ENCODE results near the gene ADPRS.

Gene ADPRS

DNA sequence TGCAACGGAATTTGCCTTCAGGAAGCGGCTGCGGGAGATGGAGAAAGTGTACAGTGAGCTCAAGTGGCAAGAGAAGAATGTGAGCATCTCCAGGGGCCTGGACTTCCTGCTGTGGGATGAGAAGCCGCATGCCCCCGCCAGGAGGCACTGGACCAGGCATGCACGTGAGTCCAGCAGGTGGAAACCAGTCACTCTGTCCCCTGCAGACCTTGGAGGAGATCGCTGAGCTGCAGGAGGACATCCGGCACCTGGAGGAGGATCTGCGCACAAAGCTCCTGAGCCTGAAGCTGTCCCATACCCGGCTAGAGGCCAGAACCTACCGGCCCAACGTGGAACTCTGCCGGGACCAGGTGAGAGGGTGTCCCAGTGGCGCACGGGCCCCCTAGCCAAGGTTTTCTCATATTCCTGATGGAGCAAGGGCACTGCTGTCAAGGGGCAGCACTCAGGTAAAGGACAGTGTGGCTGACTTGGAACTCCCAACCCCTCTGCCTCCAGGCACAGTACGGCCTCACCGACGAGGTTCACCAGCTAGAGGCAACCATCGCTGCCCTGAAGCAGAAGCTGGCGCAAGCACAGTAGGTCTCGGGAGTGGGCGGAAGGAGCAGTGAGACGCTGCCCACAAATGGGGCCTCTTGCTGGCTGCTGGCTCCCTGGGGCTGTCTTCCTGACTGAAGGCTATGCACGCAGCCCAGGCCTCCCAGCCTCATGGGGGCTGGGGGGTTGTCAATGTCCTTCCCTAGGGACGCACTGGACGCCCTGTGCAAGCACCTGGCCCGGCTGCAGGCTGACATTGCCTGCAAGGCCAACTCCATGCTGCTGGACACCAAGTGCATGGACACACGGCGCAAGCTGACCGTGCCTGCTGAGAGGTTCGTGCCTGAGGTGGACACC, 1.2 kb upstream of the ADPRS start:
- peaks cover 37% of the 10 kb centered on the region for H3K4me1 ChIP-seq (ENCODE audit: control insufficient read depth, insufficient read depth, low read length)
- no peak overlapping the region for H3K4me3 ChIP-seq (ENCODE audit: low read length in 2 of 2)
- peaks cover 10 to 13% of the 10 kb centered on the region in 2 donors for H3K36me3 ChIP-seq (ENCODE audit: control insufficient read depth in 2 of 2, insufficient read depth in 2 of 2, low read length in 2 of 2)
- H3K9ac ChIP-seq (ENCODE audit: low read length in 2 of 2), result no peak overlapping the region
- no peak overlapping the region for H3K27ac ChIP-seq (ENCODE audit: low read length)
- H3K9me3 ChIP-seq (ENCODE audit: control insufficient read depth in 2 of 2, low read length in 2 of 2), result no peaks in the 10 kb centered on the region
- peaks cover 11 to 17% of the 10 kb centered on the region in 2 donors for H3K27me3 ChIP-seq (ENCODE audit: control insufficient read depth in 1 of 2, insufficient read depth in 2 of 2, low read length in 2 of 2)

DNA sequence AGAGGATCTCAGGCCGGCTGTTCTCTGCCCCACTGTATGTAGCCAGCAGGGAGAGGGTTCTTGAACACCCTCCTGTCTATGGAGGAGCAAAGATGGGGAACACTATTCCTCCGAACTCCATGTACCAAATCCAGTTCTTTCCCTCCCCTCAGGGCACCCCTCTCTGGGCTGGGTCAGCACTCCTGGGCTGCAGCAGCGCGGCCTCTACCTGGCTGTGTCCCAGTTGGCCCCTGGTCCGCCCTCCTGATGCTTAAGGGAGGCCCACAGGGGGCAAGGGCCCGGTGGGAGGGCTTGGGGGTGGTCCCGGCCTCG, 471 bp upstream of the ADPRS start:
- Histone ChIP-seq H3K27me3 (ENCODE audit: control insufficient read depth in 1 of 2, insufficient read depth in 2 of 2, low read length in 2 of 2) (peaks cover 11 to 16% of the 10 kb centered on the region in 2 donors), H3K4me1 (ENCODE audit: control insufficient read depth, insufficient read depth, low read length) (peaks cover 39% of the 10 kb centered on the region), H3K9ac (ENCODE audit: low read length in 2 of 2) (peak overlapping the region; percentile 63 to 69), H3K4me3 (ENCODE audit: low read length in 2 of 2) (peak overlapping the region; percentile 86 to 90), H3K27ac (ENCODE audit: low read length) (peak overlapping the region; percentile 74), H3K9me3 (ENCODE audit: control insufficient read depth in 2 of 2, low read length in 2 of 2) (no peaks in the 10 kb centered on the region), H3K36me3 (ENCODE audit: control insufficient read depth in 2 of 2, insufficient read depth in 2 of 2, low read length in 2 of 2) (peaks cover 17 to 21% of the 10 kb centered on the region in 2 donors)

DNA sequence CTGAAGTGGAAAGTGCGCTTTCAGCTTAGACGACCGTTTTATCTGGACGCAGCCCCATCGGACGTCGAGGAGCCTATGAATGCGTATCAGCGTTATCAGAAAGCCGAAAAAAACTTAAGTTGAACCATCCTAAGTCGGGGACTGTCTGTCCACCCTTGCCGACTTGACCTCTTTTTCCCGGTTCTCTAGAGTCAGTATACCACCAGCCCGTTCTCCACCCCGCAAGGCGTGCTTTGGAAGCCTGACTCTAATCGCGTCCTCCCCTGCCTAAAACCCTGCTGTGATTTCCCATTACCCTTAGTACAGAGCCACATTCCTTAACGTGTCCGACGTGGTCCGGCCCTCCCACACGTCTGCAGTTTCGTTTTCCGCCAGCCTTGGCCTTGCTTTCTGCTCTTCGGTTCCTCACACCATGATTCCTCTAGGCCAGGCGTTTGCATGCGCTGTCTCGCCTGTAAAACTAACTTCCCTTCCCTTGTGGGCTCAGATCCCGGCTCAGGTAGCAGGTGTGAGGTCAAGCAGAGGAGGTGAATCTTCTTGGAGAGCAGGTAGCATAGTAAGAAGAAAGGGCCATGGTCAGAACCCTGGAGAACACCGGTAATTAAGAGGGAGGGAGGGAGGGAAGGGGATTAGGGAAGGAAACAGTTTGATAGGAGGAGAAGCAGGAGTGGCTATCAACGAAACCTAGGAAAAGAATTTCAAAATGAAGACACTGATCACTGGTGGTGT, 865 bp downstream of the ADPRS start:
- Histone ChIP-seq H3K4me1 (ENCODE audit: control insufficient read depth, insufficient read depth, low read length) (peaks cover 41% of the 10 kb centered on the region), H3K9ac (ENCODE audit: low read length in 2 of 2) (peak overlapping the region; percentile 63 to 78), H3K9me3 (ENCODE audit: control insufficient read depth in 2 of 2, low read length in 2 of 2) (no peaks in the 10 kb centered on the region), H3K27ac (ENCODE audit: low read length) (peak overlapping the region; percentile 74), H3K27me3 (ENCODE audit: control insufficient read depth in 1 of 2, insufficient read depth in 2 of 2, low read length in 2 of 2) (peaks cover 8 to 9% of the 10 kb centered on the region in 2 donors), H3K36me3 (ENCODE audit: control insufficient read depth in 2 of 2, insufficient read depth in 2 of 2, low read length in 2 of 2) (peaks cover 29 to 33% of the 10 kb centered on the region in 2 donors), H3K4me3 (ENCODE audit: low read length in 2 of 2) (peak overlapping the region; percentile 86 to 90)

DNA sequence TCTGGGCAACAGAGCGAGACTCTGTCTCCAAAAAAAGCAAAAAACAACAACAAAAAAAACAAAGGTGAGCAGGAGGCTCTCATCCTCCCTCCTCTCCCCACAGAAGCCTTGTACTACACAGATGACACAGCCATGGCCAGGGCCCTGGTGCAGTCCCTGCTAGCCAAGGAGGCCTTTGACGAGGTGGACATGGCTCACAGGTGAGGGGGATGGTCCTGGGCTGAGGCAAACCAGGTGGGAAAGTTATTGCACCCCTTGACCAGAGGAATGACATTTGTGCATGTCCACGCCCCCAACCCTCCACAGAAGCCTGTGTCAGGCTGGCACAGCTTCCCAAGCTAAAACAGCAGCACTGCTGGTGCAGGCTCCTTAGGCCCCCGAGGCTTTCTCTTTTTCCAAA, 2.4 kb downstream of the ADPRS start:
- no peak overlapping the region for H3K9ac ChIP-seq (ENCODE audit: low read length in 2 of 2)
- peaks cover under 1 to 2% of the 10 kb centered on the region in 2 donors for H3K27me3 ChIP-seq (ENCODE audit: control insufficient read depth in 1 of 2, insufficient read depth in 2 of 2, low read length in 2 of 2)
- H3K4me3 ChIP-seq (ENCODE audit: low read length in 2 of 2), result no peak overlapping the region
- peaks cover 36% of the 10 kb centered on the region for H3K4me1 ChIP-seq (ENCODE audit: control insufficient read depth, insufficient read depth, low read length)
- no peak overlapping the region for H3K27ac ChIP-seq (ENCODE audit: low read length)
- no peaks in the 10 kb centered on the region for H3K9me3 ChIP-seq (ENCODE audit: control insufficient read depth in 2 of 2, low read length in 2 of 2)
- H3K36me3 ChIP-seq (ENCODE audit: control insufficient read depth in 2 of 2, insufficient read depth in 2 of 2, low read length in 2 of 2), result peaks cover 34 to 41% of the 10 kb centered on the region in 2 donors

DNA sequence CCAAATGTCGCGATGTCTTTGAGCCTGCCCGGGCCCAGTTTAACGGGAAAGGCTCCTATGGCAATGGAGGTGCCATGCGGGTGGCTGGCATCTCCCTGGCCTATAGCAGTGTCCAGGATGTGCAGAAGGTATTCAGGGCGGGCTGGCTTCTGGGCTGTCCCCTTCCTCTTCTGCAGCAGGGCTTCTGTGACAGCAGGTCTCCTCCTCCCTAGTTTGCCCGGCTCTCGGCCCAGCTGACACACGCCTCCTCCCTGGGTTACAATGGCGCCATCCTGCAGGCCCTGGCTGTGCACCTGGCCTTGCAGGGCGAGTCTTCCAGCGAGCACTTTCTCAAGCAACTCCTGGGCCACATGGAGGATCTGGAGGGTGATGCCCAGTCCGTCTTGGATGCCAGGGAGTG, 3.0 kb downstream of the ADPRS start:
- no peaks in the 10 kb centered on the region for H3K27me3 ChIP-seq (ENCODE audit: control insufficient read depth in 1 of 2, insufficient read depth in 2 of 2, low read length in 2 of 2)
- peaks cover 36% of the 10 kb centered on the region for H3K4me1 ChIP-seq (ENCODE audit: control insufficient read depth, insufficient read depth, low read length)
- H3K27ac ChIP-seq (ENCODE audit: low read length), result no peak overlapping the region
- H3K9me3 ChIP-seq (ENCODE audit: control insufficient read depth in 2 of 2, low read length in 2 of 2), result no peaks in the 10 kb centered on the region
- H3K9ac ChIP-seq (ENCODE audit: low read length in 2 of 2), result no peak overlapping the region
- no peak overlapping the region for H3K4me3 ChIP-seq (ENCODE audit: low read length in 2 of 2)
- H3K36me3 ChIP-seq (ENCODE audit: control insufficient read depth in 2 of 2, insufficient read depth in 2 of 2, low read length in 2 of 2), result peaks cover 37 to 43% of the 10 kb centered on the region in 2 donors

DNA sequence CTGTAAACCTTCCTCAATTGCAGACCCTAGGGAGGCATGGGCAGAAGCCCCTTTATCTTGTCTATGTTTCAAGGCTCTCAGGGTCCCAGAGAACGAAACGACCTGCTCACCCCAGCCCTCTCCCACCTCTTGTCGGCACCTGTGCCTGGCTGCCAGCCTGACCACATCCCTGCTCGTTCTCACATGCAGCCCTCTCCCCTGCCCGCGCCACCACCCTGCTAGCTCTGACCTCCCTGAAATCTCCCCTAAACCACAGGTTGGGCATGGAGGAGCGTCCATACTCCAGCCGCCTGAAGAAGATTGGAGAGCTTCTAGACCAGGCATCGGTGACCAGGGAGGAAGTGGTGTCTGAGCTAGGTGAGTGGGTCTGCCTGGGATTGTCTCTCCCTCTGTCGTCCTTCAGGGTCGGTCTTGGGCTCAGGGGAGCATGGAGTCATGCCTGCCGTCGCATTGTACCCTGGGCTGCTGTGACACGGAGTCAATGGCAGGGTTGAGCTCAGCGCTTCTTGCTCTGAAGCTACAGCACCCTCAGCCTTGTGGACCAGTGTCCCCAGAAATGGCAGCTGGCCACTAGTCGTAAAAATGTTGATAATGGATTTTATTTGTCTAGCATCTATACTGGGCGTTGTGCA, 3.6 kb downstream of the ADPRS start:
- Histone ChIP-seq H3K9ac (ENCODE audit: low read length in 2 of 2) (no peak overlapping the region), H3K36me3 (ENCODE audit: control insufficient read depth in 2 of 2, insufficient read depth in 2 of 2, low read length in 2 of 2) (peaks cover 37 to 43% of the 10 kb centered on the region in 2 donors), H3K4me1 (ENCODE audit: control insufficient read depth, insufficient read depth, low read length) (peaks cover 33% of the 10 kb centered on the region), H3K9me3 (ENCODE audit: control insufficient read depth in 2 of 2, low read length in 2 of 2) (no peaks in the 10 kb centered on the region), H3K27ac (ENCODE audit: low read length) (no peak overlapping the region), H3K4me3 (ENCODE audit: low read length in 2 of 2) (no peak overlapping the region), H3K27me3 (ENCODE audit: control insufficient read depth in 1 of 2, insufficient read depth in 2 of 2, low read length in 2 of 2) (no peaks in the 10 kb centered on the region)

DNA sequence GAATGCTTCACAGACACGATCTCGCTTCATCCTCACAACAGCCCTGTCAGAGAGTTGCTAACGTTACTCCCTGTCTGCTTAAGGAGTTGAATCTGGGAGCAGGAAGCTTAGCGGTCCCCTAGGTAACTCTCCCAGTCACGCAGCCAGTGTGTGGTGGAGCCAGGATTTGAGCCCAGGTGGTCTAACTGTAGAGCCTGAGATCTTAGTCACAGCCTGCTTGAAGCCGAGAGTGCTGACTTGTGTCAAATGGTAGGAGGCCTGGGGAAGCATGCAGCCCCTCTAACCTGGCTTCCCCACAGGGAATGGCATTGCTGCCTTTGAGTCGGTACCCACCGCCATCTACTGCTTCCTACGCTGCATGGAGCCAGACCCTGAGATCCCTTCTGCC, 4.1 kb downstream of the ADPRS start:
- Histone ChIP-seq H3K27me3 (ENCODE audit: control insufficient read depth in 1 of 2, insufficient read depth in 2 of 2, low read length in 2 of 2) (no peaks in the 10 kb centered on the region), H3K9me3 (ENCODE audit: control insufficient read depth in 2 of 2, low read length in 2 of 2) (no peaks in the 10 kb centered on the region), H3K27ac (ENCODE audit: low read length) (no peak overlapping the region), H3K4me3 (ENCODE audit: low read length in 2 of 2) (no peak overlapping the region), H3K36me3 (ENCODE audit: control insufficient read depth in 2 of 2, insufficient read depth in 2 of 2, low read length in 2 of 2) (peaks cover 37 to 43% of the 10 kb centered on the region in 2 donors), H3K9ac (ENCODE audit: low read length in 2 of 2) (no peak overlapping the region), H3K4me1 (ENCODE audit: control insufficient read depth, insufficient read depth, low read length) (peaks cover 33% of the 10 kb centered on the region)

DNA sequence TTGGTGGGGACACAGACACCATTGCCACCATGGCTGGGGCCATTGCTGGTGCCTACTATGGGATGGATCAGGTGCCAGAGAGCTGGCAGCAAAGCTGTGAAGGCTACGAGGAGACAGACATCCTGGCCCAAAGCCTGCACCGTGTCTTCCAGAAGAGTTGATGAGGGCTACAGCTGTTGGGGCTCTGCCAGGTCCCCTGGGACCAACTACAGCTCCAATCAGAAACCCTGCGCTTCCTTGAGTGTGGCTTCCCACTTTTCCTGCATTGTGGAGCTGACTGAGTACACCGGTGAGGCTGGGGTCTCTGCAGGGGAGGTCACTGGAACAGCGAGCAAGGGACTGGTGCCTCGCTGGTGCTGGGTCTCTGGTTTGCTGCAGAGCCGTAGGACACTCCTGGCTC, 4.5 kb downstream of the ADPRS start:
- Histone ChIP-seq H3K4me1 (ENCODE audit: control insufficient read depth, insufficient read depth, low read length) (peaks cover 31% of the 10 kb centered on the region), H3K27me3 (ENCODE audit: control insufficient read depth in 1 of 2, insufficient read depth in 2 of 2, low read length in 2 of 2) (no peaks in the 10 kb centered on the region), H3K36me3 (ENCODE audit: control insufficient read depth in 2 of 2, insufficient read depth in 2 of 2, low read length in 2 of 2) (peaks cover 37 to 43% of the 10 kb centered on the region in 2 donors), H3K9me3 (ENCODE audit: control insufficient read depth in 2 of 2, low read length in 2 of 2) (no peaks in the 10 kb centered on the region), H3K4me3 (ENCODE audit: low read length in 2 of 2) (no peak overlapping the region), H3K9ac (ENCODE audit: low read length in 2 of 2) (no peak overlapping the region), H3K27ac (ENCODE audit: low read length) (no peak overlapping the region)

DNA sequence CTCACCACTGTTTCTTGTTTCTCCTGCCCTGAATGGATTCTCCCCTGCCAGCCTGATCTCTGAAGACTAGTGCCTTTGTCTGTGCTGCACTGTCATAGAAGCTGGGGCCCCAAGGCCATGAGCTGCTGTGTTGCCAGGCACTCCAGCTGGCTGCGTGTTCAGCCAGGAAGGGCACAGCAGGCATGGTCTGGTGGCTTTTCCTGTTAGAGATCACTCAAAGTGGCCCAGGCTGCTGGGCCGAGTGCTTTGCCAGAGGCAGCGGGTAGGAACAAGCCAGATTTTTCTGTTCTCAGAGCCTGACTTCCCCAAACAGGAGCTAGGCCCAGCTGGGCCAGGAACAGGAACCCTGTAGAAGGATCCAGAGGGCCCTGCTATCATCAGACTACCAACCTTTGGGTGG, 5.2 kb downstream of the ADPRS start:
- Histone ChIP-seq H3K9me3 (ENCODE audit: control insufficient read depth in 2 of 2, low read length in 2 of 2) (no peaks in the 10 kb centered on the region), H3K27me3 (ENCODE audit: control insufficient read depth in 1 of 2, insufficient read depth in 2 of 2, low read length in 2 of 2) (no peaks in the 10 kb centered on the region), H3K4me3 (ENCODE audit: low read length in 2 of 2) (no peak overlapping the region), H3K36me3 (ENCODE audit: control insufficient read depth in 2 of 2, insufficient read depth in 2 of 2, low read length in 2 of 2) (peaks cover 37 to 43% of the 10 kb centered on the region in 2 donors), H3K27ac (ENCODE audit: low read length) (peak overlapping the region; percentile 18), H3K4me1 (ENCODE audit: control insufficient read depth, insufficient read depth, low read length) (peaks cover 27% of the 10 kb centered on the region), H3K9ac (ENCODE audit: low read length in 2 of 2) (no peak overlapping the region)

DNA sequence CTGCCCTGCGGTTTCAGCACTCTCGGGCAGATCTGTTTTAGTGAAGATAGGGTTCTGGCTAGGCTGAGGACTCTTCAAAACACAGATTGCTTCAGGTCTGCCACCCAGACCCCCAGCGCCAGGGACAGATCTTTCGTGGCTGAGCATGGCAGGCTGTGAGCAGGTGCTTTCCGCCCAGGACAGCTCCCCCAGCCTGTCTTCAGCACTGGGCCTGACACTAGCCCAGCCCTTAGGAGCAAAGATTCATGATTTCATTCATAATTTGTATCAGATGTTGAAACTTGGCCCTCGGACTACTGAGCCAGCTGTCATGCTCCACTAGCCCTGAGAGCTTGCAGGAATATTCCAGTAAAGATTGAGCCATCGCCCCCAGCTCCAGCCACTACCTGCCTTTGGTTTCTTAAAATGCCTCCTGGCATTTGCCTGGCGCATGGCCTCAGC, 5.9 kb downstream of the ADPRS start:
- Histone ChIP-seq H3K9ac (ENCODE audit: low read length in 2 of 2) (no peak overlapping the region), H3K36me3 (ENCODE audit: control insufficient read depth in 2 of 2, insufficient read depth in 2 of 2, low read length in 2 of 2) (peaks cover 37 to 43% of the 10 kb centered on the region in 2 donors), H3K4me3 (ENCODE audit: low read length in 2 of 2) (no peak overlapping the region), H3K27ac (ENCODE audit: low read length) (peak overlapping the region; percentile 18), H3K27me3 (ENCODE audit: control insufficient read depth in 1 of 2, insufficient read depth in 2 of 2, low read length in 2 of 2) (no peaks in the 10 kb centered on the region), H3K9me3 (ENCODE audit: control insufficient read depth in 2 of 2, low read length in 2 of 2) (no peaks in the 10 kb centered on the region), H3K4me1 (ENCODE audit: control insufficient read depth, insufficient read depth, low read length) (peaks cover 25% of the 10 kb centered on the region)

Data from stomach smooth muscle (tissue), 2 donors.